HG03520 (cell line): ENCODE results near the gene PTPN6.

Source experiments
- ATAC-seq: cut with Tn5 transposase; IDR thresholded peaks from one replicate; pipeline ENCODE4 v1.9.1; 2021; ENCODE audit warnings: mild to moderate bottlenecking, moderate library complexity; ENCODE audit not compliant: unreplicated experiment

PTPN6 gene

GRCh38 chr12:6938353-6939190 is 12.6 kb upstream of the PTPN6 start:
- ATAC-seq: no peak

- ATAC-seq: no peak
Measured at GRCh38 chr12:6939191-6939540, 12.0 kb upstream of the PTPN6 start.

DNA sequence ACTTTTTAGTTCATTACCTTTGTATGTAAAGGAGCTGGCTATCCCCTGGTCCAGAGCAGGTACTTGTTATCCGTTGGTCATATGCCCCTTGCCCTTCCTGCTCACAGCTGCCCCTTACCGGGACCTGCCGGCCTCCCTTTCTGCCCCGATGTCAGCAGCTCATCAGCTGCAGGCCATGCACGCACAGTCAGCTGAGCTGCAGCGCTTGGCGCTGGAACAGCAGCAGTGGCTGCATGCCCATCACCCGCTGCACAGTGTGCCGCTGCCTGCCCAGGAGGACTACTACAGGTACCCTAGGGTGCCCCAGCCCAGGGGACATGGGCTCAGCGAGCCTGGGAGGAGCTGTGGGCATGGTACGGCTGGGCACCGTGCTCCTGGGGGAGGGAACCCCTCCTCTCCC is 9.9 kb upstream of the PTPN6 start:
- no peak for ATAC-seq

DNA sequence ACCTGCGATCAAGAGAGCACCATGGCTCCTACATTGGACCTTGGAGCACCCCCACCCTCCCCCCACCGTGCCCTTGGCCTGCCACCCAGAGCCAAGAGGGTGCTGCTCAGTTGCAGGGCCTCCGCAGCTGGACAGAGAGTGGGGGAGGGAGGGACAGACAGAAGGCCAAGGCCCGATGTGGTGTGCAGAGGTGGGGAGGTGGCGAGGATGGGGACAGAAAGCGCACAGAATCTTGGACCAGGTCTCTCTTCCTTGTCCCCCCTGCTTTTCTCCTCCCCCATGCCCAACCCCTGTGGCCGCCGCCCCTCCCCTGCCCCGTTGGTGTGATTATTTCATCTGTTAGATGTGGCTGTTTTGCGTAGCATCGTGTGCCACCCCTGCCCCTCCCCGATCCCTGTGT is 9.4 kb upstream of the PTPN6 start:
- ATAC-seq: no peak

DNA sequence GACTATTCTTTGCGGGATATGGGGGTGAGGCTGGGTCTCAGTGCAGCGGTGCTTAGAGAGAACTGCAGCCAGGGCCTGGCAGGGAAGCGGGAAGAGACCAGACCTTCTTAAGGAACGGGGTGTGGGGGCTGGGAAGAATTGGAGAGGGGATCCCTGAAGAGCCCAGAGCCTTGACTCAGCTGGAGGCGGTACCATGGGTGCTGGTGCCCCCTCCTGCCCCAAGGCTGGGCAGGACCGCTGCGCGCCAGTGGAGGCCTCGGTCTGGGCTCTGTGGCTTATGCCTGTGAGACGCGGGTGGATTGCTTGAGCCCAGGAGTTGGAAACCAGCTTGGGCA is 8.9 kb upstream of the PTPN6 start:
- ATAC-seq: no peak

DNA sequence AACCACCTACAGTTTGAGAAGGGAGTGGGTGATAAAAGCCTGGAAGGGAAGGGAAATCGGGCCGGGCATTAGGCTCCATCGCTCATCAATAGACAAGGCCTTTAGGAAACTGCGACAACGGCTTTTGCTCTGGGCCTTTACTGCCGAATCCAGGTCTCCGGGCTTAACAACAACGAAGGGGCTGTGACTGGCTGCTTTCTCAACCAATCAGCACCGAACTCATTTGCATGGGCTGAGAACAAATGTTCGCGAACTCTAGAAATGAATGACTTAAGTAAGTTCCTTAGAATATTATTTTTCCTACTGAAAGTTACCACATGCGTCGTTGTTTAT is 7.8 kb upstream of the PTPN6 start:
- peak; percentile 29 for ATAC-seq

- ATAC-seq: peak; percentile 33
Measured at GRCh38 chr12:6943722-6944380, 7.3 kb upstream of the PTPN6 start, which contains the start of the genes C12orf57 and RNU7-1. TSS of gene C12orf57 (plus strand) at chr12:6944022. CDS start at chr12:6944122, 100 bp downstream. TSS of gene RNU7-1 (plus strand) at chr12:6943816.

DNA sequence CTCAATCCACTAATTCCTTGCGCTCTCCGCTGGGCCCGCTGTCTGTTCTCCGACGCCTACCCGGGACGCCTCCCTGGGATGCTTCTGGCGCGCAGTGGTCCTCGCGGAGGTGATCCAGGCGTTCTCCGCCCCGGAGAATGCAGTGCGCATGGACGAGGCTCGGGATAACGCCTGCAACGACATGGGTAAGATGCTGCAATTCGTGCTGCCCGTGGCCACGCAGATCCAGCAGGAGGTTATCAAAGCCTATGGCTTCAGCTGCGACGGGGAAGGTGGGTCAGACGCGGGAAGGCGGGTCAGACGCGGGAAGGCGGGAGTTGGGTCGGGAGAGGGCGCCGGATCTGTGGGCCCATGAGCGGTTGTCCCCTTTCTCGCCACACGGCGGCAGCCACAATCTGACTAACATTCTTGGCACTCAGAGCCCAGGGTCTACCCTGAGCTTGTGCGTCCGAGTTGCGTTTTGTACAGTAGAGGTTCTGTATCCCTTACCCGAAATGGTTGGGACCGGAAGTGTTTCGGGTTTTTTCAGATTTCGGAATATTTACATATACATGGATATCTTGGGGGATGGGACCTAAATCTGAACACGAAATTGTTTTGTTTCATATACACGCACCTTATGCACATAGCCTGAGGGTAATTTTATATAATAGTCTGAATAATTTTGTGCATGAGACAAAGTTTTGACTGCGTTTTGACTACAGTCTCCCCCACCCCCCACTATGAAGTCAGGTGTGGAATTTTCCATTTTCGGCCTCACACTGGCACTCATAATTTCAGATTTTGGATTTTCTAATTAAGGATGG is 6.6 kb upstream of the PTPN6 start:
- peak; percentile 37 for ATAC-seq

- no peak for ATAC-seq
Measured at GRCh38 chr12:6945613-6946012, 5.5 kb upstream of the PTPN6 start.

- no peak for ATAC-seq
Measured at GRCh38 chr12:6946033-6946919, 4.9 kb upstream of the PTPN6 start.

DNA sequence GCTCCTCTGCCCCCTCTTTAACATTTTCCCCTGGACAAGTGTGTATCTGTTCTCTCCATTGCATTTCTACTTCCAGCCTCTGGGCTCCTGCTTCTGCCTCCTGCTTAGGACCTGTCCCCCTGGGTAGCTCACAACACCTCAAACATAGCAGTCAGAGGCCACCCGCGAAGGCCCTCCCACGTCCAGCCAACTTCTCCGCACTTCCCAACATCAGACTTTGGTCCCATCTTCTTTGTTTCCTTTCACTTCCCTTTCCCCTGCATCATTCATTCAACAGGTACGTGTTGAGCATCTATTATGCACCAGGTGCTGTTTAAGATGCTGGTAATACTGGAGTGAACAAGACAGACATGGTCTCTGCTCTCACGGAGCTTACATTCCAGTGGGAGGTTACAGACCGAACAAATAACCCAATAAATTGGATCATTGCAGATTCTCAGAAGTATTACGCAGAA is 4.2 kb upstream of the PTPN6 start:
- no peak for ATAC-seq

DNA sequence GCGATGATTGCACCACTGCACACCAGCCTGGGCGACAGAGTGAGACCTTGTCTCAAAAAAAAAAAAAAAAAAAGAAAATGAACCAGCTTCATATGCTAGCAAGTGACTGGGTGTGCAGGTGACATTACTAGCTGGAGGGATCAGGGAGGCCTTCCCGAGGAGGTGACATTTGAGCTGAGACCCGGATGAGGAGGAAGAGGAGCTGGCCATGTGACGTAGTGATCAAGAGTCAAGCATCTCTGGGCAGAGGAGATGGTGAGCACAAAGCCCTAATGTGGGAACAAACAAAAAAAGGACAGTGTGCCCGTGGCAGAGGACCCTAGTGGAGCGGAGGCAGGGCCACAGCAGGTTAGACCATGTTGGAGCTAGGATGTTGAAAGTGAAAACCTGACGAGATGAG is 3.5 kb upstream of the PTPN6 start:
- no peak for ATAC-seq

GRCh38 chr12:6948873-6949594 is 2.1 kb upstream of the PTPN6 start:
- ATAC-seq: no peak

DNA sequence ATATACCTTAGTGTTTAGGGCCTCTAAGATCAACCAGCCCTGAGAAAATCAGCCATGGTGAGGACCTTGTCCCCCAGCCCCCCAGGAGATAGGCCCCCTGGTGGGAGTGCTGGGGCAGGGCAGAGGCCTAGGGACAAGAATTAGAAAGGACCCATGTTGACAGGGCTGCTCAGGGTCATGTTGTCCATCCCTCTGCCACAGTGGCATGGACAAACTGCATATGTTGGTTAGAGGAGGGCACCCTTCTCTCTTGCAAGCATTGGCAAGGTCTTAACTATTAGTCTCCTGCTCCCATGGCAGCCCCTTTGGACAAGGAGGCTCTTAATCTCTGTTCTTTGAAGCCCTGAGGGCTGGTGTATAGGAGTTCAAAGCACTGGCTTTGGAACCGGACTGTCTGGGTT is 755 bp upstream of the PTPN6 start:
- ATAC-seq: no peak

DNA sequence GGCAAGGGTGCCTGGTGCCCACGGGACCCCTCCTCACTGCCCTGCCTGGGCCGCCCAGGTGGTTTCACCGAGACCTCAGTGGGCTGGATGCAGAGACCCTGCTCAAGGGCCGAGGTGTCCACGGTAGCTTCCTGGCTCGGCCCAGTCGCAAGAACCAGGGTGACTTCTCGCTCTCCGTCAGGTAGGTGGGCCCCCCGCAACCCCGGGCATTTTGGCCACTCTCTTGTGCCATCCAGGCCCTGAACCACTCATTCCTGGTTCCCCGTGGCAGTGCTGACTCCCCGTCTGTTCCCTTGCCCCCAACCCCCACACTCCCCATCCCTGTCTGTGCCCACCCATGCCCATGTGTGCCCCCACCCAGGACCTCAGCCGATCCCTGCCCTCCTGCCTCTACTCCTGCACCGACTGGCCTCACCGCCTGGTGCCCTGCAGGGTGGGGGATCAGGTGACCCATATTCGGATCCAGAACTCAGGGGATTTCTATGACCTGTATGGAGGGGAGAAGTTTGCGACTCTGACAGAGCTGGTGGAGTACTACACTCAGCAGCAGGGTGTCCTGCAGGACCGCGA is 480 bp downstream of the PTPN6 start:
- ATAC-seq: no peak

DNA sequence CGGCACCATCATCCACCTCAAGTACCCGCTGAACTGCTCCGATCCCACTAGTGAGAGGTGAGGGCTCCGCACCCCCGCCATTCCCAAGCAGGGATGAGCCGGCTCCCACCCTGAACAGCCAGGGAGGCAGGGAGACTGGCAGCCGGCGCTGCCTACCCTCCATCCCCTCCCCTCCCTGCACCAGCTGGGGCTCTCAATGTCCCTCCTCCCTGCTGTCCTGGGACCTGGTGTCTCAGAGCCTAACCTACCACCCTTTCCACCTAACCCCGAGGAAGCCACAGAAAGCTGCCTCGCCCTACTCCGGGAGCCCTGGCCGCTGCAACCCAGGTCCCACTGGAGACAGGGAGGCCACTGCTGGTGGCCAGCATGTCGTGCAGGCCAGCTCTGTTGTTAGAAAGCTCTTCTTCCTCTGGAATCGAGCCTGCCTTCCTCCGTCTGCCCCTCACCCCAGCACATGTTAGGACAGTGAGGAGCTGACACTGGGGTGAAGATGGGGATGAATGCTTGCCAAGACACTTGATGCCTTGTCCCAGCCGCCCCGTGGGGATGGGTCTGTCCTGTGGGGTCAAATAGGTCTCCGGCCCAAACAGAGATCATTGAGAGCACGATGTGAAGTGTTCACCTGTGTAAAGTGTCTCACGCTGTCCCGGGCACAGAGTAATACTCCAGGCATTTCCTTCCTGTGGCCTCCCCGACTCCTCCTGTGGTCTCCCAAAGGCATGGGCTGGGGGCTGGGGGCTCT is 1.1 kb downstream of the PTPN6 start:
- ATAC-seq: no peak

DNA sequence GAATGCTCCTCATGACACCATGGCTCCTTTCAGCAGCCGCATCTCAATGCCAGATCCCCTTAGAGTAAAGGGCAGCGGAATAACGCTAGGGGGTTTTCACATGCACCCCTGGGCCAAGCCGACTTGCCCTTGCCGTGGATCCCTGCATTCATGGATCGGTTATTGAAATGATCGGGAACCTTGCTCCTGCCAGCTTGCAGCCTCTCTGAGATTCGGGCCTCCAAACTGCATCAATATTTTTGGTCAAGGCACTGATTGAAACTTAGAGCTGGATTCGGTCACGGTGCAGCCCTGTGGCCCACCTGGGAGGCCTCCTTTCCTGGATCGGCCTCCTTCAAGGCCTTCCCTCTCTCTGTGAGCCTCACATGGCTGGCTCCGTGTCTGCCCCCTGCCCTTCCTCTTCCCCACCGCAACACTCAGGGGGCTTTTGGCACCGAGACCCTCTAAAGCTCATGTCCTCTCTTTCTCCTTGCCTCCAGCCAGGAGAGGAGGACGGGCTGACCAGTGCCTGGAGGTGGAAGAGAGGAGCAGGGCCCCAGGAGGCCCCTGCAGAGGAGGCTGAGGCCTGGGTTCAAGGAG is 1.8 kb downstream of the PTPN6 start:
- ATAC-seq: no peak

DNA sequence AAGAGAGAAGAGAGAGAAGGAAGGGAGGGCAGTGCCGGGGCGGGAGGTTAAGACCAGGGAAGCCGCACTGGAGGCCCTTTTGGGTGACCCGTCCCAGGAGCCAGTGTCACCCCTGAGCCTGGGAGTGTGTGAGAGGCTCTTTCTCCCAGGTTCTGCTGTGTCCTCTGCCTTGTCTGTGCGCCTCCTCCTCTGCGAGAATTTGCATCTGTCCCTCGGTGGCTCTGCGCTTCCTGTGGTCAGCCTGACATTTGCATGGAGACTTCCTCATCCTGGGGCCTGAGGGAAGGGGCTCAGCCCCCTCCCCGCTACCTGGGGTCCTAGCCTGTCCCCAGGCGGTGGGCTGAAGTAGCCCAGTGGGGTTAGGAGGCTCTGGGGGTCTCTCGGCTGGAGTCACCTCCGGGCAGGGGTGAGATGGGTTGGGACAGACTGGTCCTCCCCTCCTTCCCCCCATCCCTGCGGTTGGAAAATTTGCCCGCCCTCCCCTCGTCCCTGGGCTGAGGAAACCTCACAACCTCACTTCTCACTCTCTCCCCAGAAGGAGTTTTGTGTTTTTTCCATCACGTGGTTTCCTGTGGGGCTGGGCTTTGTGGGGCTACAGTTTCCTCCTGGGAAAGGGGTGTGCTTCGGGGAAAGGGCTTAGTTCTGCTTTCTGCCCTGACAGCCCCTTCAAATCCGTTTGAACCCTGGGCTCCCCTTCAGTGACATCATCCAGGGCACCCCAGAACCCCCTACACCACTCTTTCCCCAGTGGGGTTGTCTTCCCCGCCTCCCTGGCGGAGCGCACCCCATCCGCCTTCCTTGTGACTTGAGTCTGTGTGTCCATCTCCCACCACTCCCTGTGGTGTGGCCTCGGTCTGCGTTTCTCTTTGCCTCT is 2.5 kb downstream of the PTPN6 start:
- peak; percentile 33 for ATAC-seq
